Osteocyte (in vitro differentiated cells): ENCODE data around the gene TSPAN12. TPM values are rescaled to one million over a fixed set of nuclear protein-coding genes. Genes with fewer than 3 reads are reported as not detected.
"Not testable (repeated sequence)": the region's sequence is repeated elsewhere in the genome, so short reads cannot be mapped to it uniquely, and the experiment has no call there.

Source experiments
- DNase-seq: peaks from one replicate; pipeline ENCODE4 v3.0.0; 2021; ENCODE audit warnings: mixed read lengths; ENCODE audit not compliant: unreplicated experiment; ENCODE audit errors: extremely low spot score
- H3K27ac Mint-ChIP-seq: one replicate; pipeline ENCODE4 v1.8.0; 2021; ENCODE audit warnings: mild to moderate bottlenecking, mixed read lengths; ENCODE audit not compliant: unreplicated experiment
- H3K27me3 Mint-ChIP-seq: one replicate; pipeline ENCODE4 v1.8.0; 2021; ENCODE audit warnings: mixed read lengths; ENCODE audit not compliant: unreplicated experiment
- H3K36me3 Mint-ChIP-seq: one replicate; pipeline ENCODE4 v1.8.0; 2021; ENCODE audit warnings: mixed read lengths; ENCODE audit not compliant: unreplicated experiment
- H3K4me1 Mint-ChIP-seq: one replicate; pipeline ENCODE4 v1.8.0; 2021; ENCODE audit warnings: mixed read lengths; ENCODE audit not compliant: unreplicated experiment
- H3K4me3 Mint-ChIP-seq: one replicate; pipeline ENCODE4 v1.8.0; 2021; ENCODE audit warnings: mild to moderate bottlenecking, moderate library complexity, mixed read lengths; ENCODE audit not compliant: unreplicated experiment
- H3K9me3 Mint-ChIP-seq: one replicate; pipeline ENCODE4 v1.8.0; 2021; ENCODE audit warnings: mixed read lengths; ENCODE audit not compliant: unreplicated experiment
- CTCF ChIP-seq: fragments of 200-600 bp; sonication (generic); IDR thresholded peaks from 2 replicates; pipeline ENCODE4 v1.5.0; 2021; ENCODE audit warnings: antibody characterized with exemption, mild to moderate bottlenecking, moderate library complexity
- total RNA-seq: library from RNA; stranded (reverse); gene quantifications from 2 replicates; pipeline ENCODE4 v1.2.1, GENCODE V29; 2021

The TSPAN12 gene
- total RNA-seq, 1 donor from 2014 or later = 13.2 TPM

- H3K27ac Mint-ChIP-seq = no peak overlapping the region
- no peak for TF ChIP-seq CTCF
- H3K4me1 Mint-ChIP-seq = peaks cover 19% of the 10 kb centered on the region
- H3K9me3 Mint-ChIP-seq = no peaks in the 10 kb centered on the region
- no peaks in the 10 kb centered on the region for H3K27me3 Mint-ChIP-seq
- DNase-seq = no peak
- no peaks in the 10 kb centered on the region for H3K36me3 Mint-ChIP-seq
- H3K4me3 Mint-ChIP-seq = no peak overlapping the region
Observed at GRCh38 chr7:120780938-120781337, 77.0 kb downstream of the TSPAN12 start.

- DNase-seq, H3K9me3 Mint-ChIP-seq, H3K36me3 Mint-ChIP-seq, H3K27me3 Mint-ChIP-seq, H3K27ac Mint-ChIP-seq, H3K4me3 Mint-ChIP-seq: not testable (repeated sequence)
- peaks cover 14% of the 10 kb centered on the region for H3K4me1 Mint-ChIP-seq
Observed at GRCh38 chr7:120780451-120780850, 77.5 kb downstream of the TSPAN12 start.

GRCh38 chr7:120779078-120779477, 78.9 kb downstream of the TSPAN12 start:
- not testable (repeated sequence) for H3K4me1 Mint-ChIP-seq, H3K4me3 Mint-ChIP-seq, H3K27ac Mint-ChIP-seq, DNase-seq, H3K36me3 Mint-ChIP-seq, H3K9me3 Mint-ChIP-seq, H3K27me3 Mint-ChIP-seq

GRCh38 chr7:120775755-120776154, 82.2 kb downstream of the TSPAN12 start:
- TF ChIP-seq CTCF = no peak
- Mint-ChIP-seq H3K27ac (no peak overlapping the region), H3K36me3 (no peaks in the 10 kb centered on the region), H3K4me1 (peaks cover 2% of the 10 kb centered on the region), H3K27me3 (peaks cover 4% of the 10 kb centered on the region), H3K9me3 (no peaks in the 10 kb centered on the region), H3K4me3 (no peak overlapping the region)
- DNase-seq = no peak

- DNase-seq = no peak
- H3K9me3 Mint-ChIP-seq = no peaks in the 10 kb centered on the region
- H3K27me3 Mint-ChIP-seq = peaks cover 4% of the 10 kb centered on the region
- no peaks in the 10 kb centered on the region for H3K36me3 Mint-ChIP-seq
- no peak overlapping the region for H3K27ac Mint-ChIP-seq
- H3K4me1 Mint-ChIP-seq = peaks cover 2% of the 10 kb centered on the region
- no peak overlapping the region for H3K4me3 Mint-ChIP-seq
- TF ChIP-seq CTCF = no peak
Observed at GRCh38 chr7:120774481-120774880, 83.5 kb downstream of the TSPAN12 start.

- no peak overlapping the region for H3K27ac Mint-ChIP-seq
Observed at GRCh38 chr7:120770206-120770605, 87.7 kb downstream of the TSPAN12 start.

More at GRCh38 chr7:120770206-120770605, 87.7 kb downstream of the TSPAN12 start:
- Mint-ChIP-seq H3K9me3 (no peaks in the 10 kb centered on the region), H3K4me1 (peaks cover 2% of the 10 kb centered on the region), H3K4me3 (no peak overlapping the region), H3K27me3 (peaks cover 4% of the 10 kb centered on the region), H3K36me3 (no peaks in the 10 kb centered on the region)
- no peak for DNase-seq
- no peak for TF ChIP-seq CTCF
